GM18870 (cell line): ENCODE results near the gene PNKD.
A peak's percentile ranks its signal among the peaks of the same experiment; 100 is the strongest.

ENCODE experiments used
- ATAC-seq: cut with Tn5 transposase; IDR thresholded peaks from one replicate; pipeline ENCODE4 v1.9.1; 2021; ENCODE audit warnings: moderate library complexity; ENCODE audit not compliant: unreplicated experiment

The PNKD gene

DNA sequence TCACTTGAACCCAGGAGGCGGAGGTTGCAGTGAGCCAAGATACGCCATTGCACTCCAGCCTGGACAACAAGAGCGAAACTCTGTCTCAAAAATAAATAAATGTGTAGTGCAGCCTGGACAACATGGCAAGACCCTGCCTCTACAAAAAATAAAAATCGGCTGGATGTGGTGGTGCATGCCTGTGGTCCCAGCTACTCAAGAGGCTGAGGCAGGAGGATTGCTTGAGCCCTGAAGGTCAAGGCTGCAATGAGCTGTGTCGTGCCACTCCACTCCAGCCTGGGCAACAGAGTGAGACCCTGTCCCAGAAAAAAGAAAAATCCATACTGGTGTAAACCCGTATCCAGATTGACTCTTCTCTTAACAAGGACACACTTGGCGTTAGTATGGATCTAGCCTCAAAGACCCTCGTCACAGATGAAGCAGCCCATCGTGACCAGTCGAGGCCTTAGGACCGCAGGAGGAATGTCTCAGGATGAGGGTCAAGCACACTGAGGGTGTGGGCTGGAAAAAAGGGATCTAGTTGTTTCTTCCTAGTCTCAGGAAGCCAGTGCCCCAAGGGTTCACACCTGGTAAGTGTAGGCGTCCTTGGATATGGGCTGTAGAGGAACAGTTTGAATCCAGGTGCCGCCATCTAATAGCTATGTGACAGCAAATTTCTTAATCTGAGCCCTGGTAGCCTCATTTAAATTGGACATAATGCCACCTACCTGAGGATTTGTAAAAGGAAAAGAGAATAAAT is 13.5 kb upstream of the PNKD start:
- peak; percentile 5 for ATAC-seq

- peak; percentile 71 for ATAC-seq
Observed at GRCh38 chr2:218257390-218257981, 12.8 kb upstream of the PNKD start.

DNA sequence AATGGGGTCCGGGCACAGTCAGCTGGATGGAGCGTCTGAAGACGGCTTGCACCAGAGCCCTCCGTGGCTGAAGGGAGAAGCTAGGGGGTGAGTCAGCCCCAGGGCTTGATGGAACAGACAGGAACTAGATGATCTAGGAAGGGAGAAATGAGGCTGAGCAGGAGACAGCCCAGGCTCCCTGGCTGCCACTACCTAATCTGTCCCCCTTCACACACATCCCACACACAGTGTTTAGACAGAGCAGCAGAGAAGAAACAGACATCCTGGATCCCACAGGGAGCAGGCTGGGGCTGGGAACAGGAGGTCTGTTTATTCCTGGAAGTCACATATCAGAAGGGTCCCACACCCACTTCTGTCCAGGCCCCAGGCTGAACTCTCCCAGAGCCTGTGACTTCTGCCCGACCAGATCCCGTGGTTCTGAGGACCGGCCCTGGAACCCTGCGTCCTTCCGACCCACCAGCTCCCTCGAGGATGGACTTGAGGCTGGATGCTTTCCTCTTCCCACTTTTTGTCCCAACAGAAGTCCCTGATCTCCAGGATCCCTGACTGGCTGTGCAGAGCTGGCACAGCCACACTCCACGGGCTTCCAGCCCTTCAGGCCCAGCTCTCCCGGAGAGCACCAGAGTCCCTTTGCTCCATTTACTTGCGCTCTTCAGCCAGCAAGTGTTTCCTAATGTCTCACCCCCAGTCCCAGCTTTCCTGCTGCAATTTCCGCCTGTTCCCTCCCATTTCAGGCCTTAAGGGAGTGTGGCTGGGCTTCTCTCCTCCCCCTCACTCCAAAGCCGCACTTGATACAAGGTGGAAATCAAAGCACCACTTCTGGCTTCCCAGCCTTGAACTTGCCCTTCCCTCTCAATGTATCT is 11.0 kb upstream of the PNKD start:
- no peak for ATAC-seq

- ATAC-seq = no peak
Observed at GRCh38 chr2:218260166-218260565, 10.2 kb upstream of the PNKD start.

DNA sequence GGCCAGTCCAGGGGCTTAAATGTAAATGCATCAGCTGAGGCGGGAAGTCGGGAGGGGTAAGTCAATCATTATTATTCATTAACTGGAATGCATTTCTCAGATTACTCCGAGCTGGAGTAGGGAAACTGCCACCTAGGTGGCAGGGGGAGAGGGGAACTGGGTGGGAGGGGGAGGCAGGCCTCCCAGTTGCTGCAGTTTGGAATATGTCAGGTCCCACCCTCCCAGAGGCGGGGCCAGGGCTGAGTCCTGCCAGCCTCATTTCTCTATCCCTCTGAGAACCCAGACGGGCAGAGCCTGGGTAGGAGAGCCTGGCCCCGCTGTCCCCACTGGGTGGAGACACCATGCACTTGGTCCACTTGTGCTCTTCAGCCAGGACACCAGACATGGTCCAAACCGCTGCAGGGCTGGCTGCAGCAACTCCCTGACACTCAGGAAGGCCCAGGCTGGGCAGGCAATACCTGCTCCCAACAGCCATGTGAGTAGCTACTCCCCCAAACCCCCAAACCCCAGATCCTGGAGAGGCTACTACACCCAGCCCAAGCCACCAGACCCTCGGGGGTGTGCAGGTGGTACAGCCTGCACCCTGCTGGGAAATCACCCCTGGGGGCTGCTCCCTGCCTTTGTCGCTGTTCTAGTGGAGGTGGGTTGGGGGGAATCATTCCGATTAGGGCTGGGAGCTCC is 9.4 kb upstream of the PNKD start, which contains the start of gene GPBAR1:
GPBAR1 (plus strand) TSS at position 274 of the 681 bp plus-strand sequence. CDS start 1,710 bp downstream, outside the sequence.
- no peak for ATAC-seq

GRCh38 chr2:218261423-218262236 is 8.7 kb upstream of the PNKD start:
- no peak for ATAC-seq

GRCh38 chr2:218262237-218262600 is 8.1 kb upstream of the PNKD start:
- ATAC-seq = no peak

- ATAC-seq = no peak
Observed at GRCh38 chr2:218262631-218263586, 7.4 kb upstream of the PNKD start.

- ATAC-seq = no peak
Observed at GRCh38 chr2:218263817-218264641, 6.3 kb upstream of the PNKD start.

DNA sequence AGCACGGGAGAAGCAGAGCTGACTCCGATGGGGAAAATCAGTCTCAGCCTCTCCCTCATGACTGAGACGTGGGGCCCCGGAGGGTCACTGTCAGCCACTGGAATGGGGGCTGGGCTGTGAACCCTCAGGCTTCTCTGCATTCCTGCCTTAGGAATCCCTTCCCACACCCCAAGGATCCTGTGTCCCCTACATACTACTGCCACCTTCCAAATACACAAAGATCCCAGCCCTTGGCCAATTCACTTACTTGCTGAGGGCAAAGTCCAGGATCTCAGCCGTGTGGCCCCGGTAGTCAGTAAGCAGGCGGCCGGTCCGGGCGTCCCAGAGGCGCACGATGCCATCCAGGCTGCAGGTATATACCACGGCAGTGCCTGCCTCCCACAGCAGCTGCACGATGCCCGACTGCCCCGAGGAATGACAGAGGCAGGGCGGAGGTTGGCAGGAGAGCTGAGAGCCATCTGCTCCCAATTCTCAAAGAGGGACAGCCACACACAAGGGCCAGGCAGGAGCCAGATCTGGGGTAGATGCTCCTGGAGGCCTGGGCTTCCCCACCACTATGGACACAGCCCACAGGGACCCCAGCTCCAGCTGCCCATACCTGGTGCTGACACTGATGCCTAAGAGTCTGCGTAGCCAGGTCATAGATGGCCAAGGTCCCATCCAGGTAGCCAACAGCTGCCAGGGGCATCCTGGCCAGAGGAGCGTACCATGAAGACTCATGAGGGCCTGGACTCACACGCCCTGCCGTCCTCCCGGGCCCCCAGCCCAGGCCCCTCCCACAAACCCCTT is 5.4 kb upstream of the PNKD start:
- no peak for ATAC-seq

GRCh38 chr2:218265626-218266025 is 4.7 kb upstream of the PNKD start:
- ATAC-seq = no peak

DNA sequence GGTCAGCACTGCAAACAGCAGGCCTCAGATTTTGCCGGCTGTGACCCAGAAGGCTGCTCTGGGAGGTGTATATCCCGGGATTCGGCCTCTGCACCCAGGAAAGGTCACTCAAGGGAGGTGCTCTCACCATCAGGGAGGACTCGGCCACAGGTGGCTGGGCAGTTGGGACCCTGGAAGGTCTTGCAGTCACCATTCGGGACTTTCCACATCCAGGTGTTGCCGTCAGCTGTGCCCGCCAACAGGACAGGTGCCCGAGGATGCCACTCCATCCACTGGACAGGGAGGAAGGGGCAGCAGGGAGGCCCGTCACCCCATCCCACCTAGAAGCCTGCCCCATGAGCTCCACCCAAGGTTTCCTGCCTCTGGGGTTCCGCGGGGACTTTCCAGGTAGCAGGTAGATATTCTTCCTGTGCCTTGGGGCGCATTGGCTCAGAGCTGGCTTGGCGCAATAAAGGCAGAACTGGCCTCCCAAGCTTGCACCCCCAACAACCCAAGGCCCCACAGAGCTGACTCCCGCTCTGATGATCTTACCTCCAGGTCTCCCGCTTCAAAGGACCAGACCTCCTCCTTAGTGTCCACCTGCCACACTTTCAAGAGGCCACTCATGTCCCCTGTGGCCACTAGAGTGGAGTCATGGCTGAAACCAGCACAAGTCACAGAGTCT is 3.9 kb upstream of the PNKD start:
- no peak for ATAC-seq

DNA sequence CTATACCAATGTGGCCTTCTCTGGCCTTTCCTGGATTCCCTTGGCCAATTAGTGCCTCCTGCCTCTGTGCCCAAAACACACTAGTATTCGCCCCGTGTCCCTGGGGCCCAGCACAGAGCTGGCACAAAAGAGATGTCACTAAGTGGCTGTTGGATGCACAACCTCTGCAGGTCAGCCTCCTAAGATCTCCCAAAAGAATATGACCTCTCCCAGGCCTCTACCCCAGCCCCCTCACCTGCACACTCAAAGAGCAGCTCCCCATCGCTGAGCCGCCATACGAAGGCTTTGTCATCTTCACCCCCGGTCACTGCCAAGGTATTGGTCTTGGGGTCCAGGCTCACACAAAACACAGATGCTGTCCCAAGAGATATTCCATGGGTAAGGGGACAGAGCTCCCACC is 3.1 kb upstream of the PNKD start:
- no peak for ATAC-seq

DNA sequence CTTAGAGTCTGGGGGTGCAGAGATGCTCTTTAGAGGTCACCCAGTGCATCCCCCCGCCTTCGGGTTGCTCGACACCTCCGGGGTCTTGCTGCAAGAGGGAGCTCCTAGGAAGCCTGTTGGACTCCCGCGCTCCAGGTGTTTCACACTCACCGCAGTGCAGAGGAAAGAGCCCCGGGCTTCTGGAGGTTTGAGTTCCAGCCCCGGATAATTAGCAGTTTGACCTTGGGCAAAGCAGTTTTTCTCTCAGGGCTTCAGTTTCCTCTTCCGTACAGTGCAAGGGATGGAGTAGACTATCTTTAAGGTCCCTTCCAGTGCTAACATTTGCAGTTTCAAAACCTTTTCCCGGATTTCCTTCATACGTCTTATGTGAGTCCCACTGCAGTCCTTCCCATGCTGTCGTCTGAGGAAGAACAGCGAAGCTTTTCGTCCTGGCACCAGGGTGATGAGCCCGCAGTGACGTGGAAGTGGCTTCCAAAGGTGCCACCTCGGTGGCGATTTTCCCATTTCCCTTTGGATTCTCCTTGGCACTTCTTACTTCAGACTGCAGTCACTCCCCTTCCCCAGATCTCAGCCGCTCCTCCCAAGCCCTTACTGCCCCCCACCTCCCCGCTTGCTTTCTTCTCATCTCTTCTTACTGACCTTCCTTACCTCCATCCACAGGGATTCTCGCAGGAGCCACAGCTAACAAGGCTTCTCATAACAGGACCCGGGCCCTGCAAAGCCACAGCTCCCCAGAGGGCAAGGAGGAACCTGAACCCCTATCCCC is 585 bp downstream of the PNKD start:
- ATAC-seq = no peak

- no peak for ATAC-seq
Observed at GRCh38 chr2:218271487-218271797, 1.1 kb downstream of the PNKD start.

GRCh38 chr2:218271865-218272530 is 1.7 kb downstream of the PNKD start:
- no peak for ATAC-seq
